ENCODE results near the gene PGA5.
"Not testable (repeated sequence)": the region's sequence is repeated elsewhere in the genome, so short reads cannot be mapped to it uniquely, and the experiment has no call there.

PGA5 gene

GRCh38 chr11:61240875-61241274 is at the start of gene PGA5:
TSS of gene PGA5 (plus strand) at chr11:61241175. CDS start at chr11:61241227, 52 bp downstream.
- H3K4me1 Mint-ChIP-seq; H3K9me3 Mint-ChIP-seq; ATAC-seq (replicated peaks); H3K27me3 Mint-ChIP-seq; H3K4me3 Mint-ChIP-seq; H3K36me3 Mint-ChIP-seq; DNase-seq; H3K27ac Mint-ChIP-seq: not testable (repeated sequence)

- Mint-ChIP-seq H3K9me3 (no peaks in the 10 kb centered on the region), H3K4me3 (no peak overlapping the region), H3K4me1 (no peaks in the 10 kb centered on the region), H3K27ac (peak overlapping the region; percentile 9), H3K36me3 (no peaks in the 10 kb centered on the region), H3K27me3 (peaks cover 16 to 22% of the 10 kb centered on the region in 2 donors)
- no peak for ATAC-seq (replicated peaks)
- DNase-seq, result no peak
Measured at GRCh38 chr11:61193596-61193995, 47.4 kb upstream of the PGA5 start.

- no peak for ATAC-seq (replicated peaks)
- H3K36me3 Mint-ChIP-seq, result no peaks in the 10 kb centered on the region
- no peaks in the 10 kb centered on the region for H3K4me1 Mint-ChIP-seq
- H3K9me3 Mint-ChIP-seq, result no peaks in the 10 kb centered on the region
- H3K27me3 Mint-ChIP-seq, result peaks cover 18 to 22% of the 10 kb centered on the region in 2 donors
- DNase-seq, result no peak
- H3K27ac Mint-ChIP-seq, result no peak overlapping the region
- H3K4me3 Mint-ChIP-seq, result no peak overlapping the region
Measured at GRCh38 chr11:61194169-61194671, 46.8 kb upstream of the PGA5 start.

- Mint-ChIP-seq H3K27me3 (peaks cover 19 to 26% of the 10 kb centered on the region in 2 donors), H3K4me1 (no peaks in the 10 kb centered on the region), H3K4me3 (no peak overlapping the region)
Measured at GRCh38 chr11:61194981-61195695, 45.8 kb upstream of the PGA5 start.

GRCh38 chr11:61195719-61196118 is 45.3 kb upstream of the PGA5 start:
- no peaks in the 10 kb centered on the region for H3K9me3 Mint-ChIP-seq
- peaks cover 19 to 32% of the 10 kb centered on the region in 2 donors for H3K27me3 Mint-ChIP-seq
- no peak for DNase-seq
- H3K4me3 Mint-ChIP-seq, result no peak overlapping the region
- no peaks in the 10 kb centered on the region for H3K4me1 Mint-ChIP-seq
- no peak overlapping the region for H3K27ac Mint-ChIP-seq
- ATAC-seq (replicated peaks), result no peak
- H3K36me3 Mint-ChIP-seq, result no peaks in the 10 kb centered on the region

More at GRCh38 chr11:61194981-61195695, 45.8 kb upstream of the PGA5 start:
- Mint-ChIP-seq H3K27ac (no peak overlapping the region), H3K9me3 (no peaks in the 10 kb centered on the region), H3K36me3 (no peaks in the 10 kb centered on the region)
- DNase-seq (no peak), ATAC-seq (replicated peaks) (no peak)

GRCh38 chr11:61198361-61198760 is 42.6 kb upstream of the PGA5 start:
- H3K4me3 Mint-ChIP-seq, result no peak overlapping the region
- peaks cover 29 to 39% of the 10 kb centered on the region in 2 donors for H3K27me3 Mint-ChIP-seq
- no peaks in the 10 kb centered on the region for H3K4me1 Mint-ChIP-seq
- H3K27ac Mint-ChIP-seq, result no peak overlapping the region
- ATAC-seq (replicated peaks) (no peak), DNase-seq (no peak)
- no peaks in the 10 kb centered on the region for H3K36me3 Mint-ChIP-seq
- no peaks in the 10 kb centered on the region for H3K9me3 Mint-ChIP-seq

GRCh38 chr11:61198948-61199523 is 41.9 kb upstream of the PGA5 start:
- no peaks in the 10 kb centered on the region for H3K36me3 Mint-ChIP-seq
- ATAC-seq (replicated peaks), result no peak
- no peak overlapping the region for H3K27ac Mint-ChIP-seq

GRCh38 chr11:61201476-61201875 is 39.5 kb upstream of the PGA5 start:
- H3K4me3 Mint-ChIP-seq, result no peak overlapping the region
- H3K4me1 Mint-ChIP-seq, result no peaks in the 10 kb centered on the region
- no peak for DNase-seq
- no peak overlapping the region for H3K27ac Mint-ChIP-seq
- no peaks in the 10 kb centered on the region for H3K9me3 Mint-ChIP-seq
- H3K36me3 Mint-ChIP-seq, result no peaks in the 10 kb centered on the region
- no peak for ATAC-seq (replicated peaks)
- peaks cover 17 to 29% of the 10 kb centered on the region in 2 donors for H3K27me3 Mint-ChIP-seq

More at GRCh38 chr11:61198948-61199523, 41.9 kb upstream of the PGA5 start:
- no peaks in the 10 kb centered on the region for H3K4me1 Mint-ChIP-seq
- H3K27me3 Mint-ChIP-seq, result peaks cover 24 to 40% of the 10 kb centered on the region in 2 donors
- no peak overlapping the region for H3K4me3 Mint-ChIP-seq
- no peak for DNase-seq
- no peaks in the 10 kb centered on the region for H3K9me3 Mint-ChIP-seq

- not testable (repeated sequence) for DNase-seq; H3K9me3 Mint-ChIP-seq; H3K36me3 Mint-ChIP-seq; H3K4me3 Mint-ChIP-seq; H3K27ac Mint-ChIP-seq; H3K4me1 Mint-ChIP-seq; ATAC-seq (replicated peaks)
- H3K27me3 Mint-ChIP-seq, result peaks cover 17 to 28% of the 10 kb centered on the region in 2 donors
Measured at GRCh38 chr11:61202950-61203746, 37.8 kb upstream of the PGA5 start, which contains the start of gene PGA3. TSS of gene PGA3 (plus strand) at chr11:61203515. CDS start at chr11:61203565, 50 bp downstream.

- DNase-seq; H3K9me3 Mint-ChIP-seq; H3K4me3 Mint-ChIP-seq; H3K27ac Mint-ChIP-seq; H3K36me3 Mint-ChIP-seq; H3K4me1 Mint-ChIP-seq; ATAC-seq (replicated peaks): not testable (repeated sequence)
- H3K27me3 Mint-ChIP-seq, result peaks cover 17 to 28% of the 10 kb centered on the region in 2 donors
Measured at GRCh38 chr11:61203873-61204272, 37.1 kb upstream of the PGA5 start.

GRCh38 chr11:61204502-61205059 is 36.4 kb upstream of the PGA5 start:
- H3K4me3 Mint-ChIP-seq; DNase-seq; ATAC-seq (replicated peaks); H3K9me3 Mint-ChIP-seq; H3K4me1 Mint-ChIP-seq; H3K36me3 Mint-ChIP-seq; H3K27ac Mint-ChIP-seq: not testable (repeated sequence)
- H3K27me3 Mint-ChIP-seq, result peaks cover 13 to 28% of the 10 kb centered on the region in 2 donors

GRCh38 chr11:61207636-61208310 is 33.2 kb upstream of the PGA5 start:
- not testable (repeated sequence) for H3K4me3 Mint-ChIP-seq; H3K27me3 Mint-ChIP-seq; H3K4me1 Mint-ChIP-seq; ATAC-seq (replicated peaks); H3K27ac Mint-ChIP-seq; DNase-seq; H3K36me3 Mint-ChIP-seq; H3K9me3 Mint-ChIP-seq

- not testable (repeated sequence) for H3K27me3 Mint-ChIP-seq; H3K27ac Mint-ChIP-seq; DNase-seq; H3K36me3 Mint-ChIP-seq; H3K4me3 Mint-ChIP-seq; H3K9me3 Mint-ChIP-seq; ATAC-seq (replicated peaks); H3K4me1 Mint-ChIP-seq
Measured at GRCh38 chr11:61210629-61211028, 30.3 kb upstream of the PGA5 start.

All from stimulated activated naive B cell treated with anti-CD40 and anti-IgM and Interleukin-4, amounts not matched to agents 10 μg/mL and 1 μg/mL and 100 μg/mL, for 72 hours (primary cell).